GM20431 (cell line): ENCODE data around the gene BRWD1.
"Not testable (repeated sequence)": the region's sequence is repeated elsewhere in the genome, so short reads cannot be mapped to it uniquely, and the experiment has no call there.

Experiments used
- in situ Hi-C: fragments of 300-500 bp; cut with MseI, MboI; formaldehyde crosslinking; loops from one replicate; pipeline ENCODE4 v1.15.0; 2020; ENCODE audit warnings: low sequenced_read_pairs; ENCODE audit not compliant: unreplicated experiment

BRWD1 gene

DNA sequence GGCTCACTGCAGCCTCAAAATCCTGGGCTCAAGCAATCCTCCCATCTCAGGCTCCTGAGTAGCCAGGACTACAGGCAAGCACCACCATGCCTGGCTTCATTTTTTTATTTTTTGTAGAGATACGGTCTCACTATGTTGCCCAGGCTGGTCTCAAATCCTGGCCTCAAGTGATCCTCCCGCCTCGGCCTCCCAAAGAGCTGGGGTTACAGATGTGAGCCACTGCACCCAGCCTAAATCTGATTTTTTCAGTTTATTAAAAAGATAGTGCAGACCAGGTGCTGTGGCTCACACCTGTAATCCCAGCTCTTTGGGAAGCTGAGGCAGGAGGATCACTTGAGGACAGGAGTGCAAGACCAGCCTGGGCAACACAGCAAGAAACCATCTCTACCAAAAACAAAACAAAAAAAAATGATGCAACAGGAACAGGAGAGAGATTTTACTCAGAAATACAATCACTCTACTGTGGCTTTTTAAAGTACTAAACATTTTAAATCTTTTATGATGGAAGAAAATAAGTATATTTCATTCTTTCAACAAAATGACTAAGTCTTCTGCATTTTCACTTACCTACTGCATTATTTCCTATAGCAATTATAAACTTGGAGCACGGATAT, 132.1 kb downstream of the BRWD1 start:
- in situ Hi-C loops, result no loop called here

DNA sequence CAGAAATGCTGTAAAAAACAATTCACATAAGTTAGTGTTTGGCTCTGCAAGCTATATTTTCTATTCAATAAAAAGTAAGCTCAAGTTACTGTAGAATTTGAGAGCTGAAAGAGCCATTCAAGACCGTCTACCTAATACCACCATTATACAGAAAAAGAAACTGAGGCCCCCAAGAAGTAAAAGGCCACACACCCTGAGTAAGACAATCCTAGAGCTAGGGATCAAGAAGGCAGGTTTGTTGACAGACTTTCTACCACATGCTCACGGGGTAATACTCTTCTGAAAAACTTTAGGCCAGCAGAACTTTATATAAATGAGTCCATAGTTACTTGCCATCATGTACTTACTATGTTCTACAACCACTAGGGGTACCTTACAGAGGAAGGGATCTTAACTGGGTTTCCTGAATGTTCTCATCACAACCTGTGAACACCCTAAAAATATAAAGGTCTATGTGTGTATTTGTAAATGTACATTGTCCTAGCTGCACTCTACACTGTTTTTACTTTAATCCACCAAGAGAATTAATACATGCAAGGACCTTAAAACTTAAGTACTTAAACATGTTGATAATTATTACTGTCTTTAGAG, 132.9 kb downstream of the BRWD1 start:
- in situ Hi-C loops, result no loop called here

DNA sequence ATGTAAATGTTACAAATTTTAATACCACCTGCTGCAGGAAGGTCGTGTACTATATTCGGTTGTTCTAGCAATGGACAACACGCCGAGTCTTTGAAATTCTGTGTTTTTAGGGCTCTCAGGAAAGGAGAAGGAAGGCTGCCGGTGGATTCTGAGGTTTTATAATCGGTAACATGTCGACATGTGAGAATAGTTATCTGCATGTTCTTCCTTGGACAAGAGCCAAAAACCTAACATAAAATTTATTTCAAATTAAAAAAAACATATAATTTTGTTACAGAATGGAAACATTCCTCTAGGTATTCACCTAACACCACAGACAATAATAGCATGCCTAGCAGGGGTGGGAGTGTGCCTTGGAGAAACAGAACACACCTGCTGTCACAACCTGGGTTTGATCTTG, 135.0 kb downstream of the BRWD1 start:
- in situ Hi-C loops, result no loop called here

DNA sequence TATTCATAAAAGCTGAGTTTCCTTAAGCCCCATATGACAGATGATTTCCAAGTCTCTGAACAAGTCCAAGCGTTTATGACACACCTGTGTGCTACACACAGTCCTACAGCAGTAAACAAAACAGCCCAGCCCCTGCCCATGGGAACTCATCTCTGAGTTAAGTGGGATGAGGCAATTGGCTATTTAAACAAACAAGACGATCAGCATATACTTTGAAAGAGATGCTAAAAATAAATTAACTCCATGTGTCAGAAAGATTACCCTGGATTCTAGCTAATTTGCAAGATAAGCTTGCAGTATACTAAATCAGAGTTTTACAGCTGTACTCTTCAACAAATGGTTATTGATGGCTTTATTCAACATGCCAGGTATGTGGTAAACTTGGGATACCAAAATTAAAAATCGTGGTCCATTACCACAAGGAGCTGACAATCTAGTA, 137.1 kb downstream of the BRWD1 start:
- in situ Hi-C loops, result no loop called here

DNA sequence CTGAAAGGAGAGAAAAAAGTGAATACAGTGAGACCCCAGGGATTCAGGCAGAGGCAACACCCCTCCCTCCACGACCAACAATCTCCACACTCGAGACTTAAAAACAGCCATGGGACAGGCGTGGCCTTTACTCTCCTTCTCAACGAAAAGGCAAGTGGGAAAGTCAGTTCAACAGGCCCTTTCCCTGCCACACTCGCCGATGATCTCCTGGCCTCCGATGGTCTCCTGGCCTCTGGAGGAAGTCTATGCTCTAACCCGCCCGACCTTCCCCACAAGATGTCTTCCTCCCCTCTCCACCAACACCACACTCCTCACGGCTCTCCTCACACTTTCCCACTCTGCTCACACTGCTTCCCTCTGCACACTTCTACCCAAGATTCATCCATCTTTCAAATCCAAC, 137.8 kb downstream of the BRWD1 start:
- in situ Hi-C loops, result no loop called here

DNA sequence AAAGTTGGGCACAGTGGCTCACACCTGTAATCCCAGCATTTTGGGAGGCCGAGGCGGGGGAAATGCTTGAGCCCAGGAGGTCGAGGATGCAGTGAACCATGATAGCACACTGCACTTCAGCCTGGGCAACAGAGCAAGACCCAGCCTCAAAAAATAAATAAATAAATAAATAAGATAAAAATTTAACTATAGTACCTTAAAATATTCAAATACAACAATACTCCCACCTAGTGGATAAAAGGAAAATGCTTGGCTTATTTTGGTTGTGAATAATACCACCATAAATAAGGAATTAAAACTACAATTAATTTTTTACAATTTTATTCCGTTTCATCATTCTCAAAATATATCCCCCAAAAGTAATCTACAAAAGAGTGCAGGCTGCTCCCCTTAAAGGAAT, 138.3 kb downstream of the BRWD1 start:
- in situ Hi-C loops, result no loop called here

DNA sequence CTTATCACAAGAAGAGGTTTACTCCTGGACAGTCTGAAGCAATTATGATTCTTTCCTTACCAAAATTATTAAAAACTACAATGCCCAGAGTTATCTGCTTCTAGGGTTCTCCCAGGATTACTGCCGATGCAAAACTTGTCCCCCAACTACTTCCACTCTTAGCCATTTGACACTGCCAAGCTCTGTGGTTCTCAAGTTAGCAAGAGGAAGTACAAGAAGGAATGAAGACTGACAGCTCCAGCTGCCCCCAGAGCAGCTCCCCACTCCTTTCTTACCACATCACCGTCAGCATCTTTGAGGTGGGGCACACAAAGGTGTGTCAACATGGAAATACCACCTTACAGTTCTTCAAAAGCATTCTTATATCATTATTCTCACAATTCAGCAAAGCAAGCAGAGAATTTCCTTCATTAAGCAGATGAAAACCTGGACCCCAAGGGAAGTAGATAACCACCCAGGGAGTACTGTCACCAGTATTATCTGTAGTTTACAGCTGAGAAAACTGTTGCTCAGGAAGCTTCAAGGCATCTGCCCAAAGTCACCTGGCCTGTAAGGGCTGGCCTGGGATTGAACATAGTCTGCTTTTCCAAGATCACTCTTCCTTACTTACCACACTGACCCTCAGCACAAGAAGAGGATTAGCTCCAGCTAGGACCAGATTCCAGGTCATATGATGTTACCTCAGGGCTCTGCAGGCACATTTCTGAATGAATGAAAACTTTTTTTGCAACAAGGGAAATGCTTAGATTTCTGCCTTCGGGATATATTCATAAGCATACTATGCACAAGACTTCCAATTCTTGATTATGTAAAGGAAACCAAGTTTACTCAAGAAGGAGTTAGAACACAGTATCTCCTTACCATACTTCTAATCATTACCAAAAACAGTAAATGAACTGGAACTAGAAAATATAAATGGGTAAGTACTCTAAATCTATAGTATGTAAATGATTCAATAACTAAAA, 139.4 kb downstream of the BRWD1 start:
- in situ Hi-C loops, result no loop called here

DNA sequence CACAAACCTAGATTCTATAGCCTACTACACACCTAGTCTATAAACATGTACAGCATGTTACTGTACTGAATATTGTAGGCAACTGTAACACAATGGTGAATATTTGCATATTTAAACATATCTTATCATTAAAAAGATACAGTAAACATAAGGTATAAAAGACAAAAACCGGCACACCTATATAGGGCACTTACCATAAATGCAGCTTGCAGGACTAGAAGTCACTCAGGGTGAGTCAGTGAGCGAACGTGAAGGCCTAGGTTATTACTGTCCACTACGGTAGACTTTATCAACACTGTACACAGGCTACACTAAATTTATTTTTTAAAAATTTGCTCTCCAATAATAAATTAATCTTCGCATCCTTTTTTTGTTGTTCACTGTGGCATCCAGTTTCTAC, 143.5 kb downstream of the BRWD1 start:
- in situ Hi-C loops, result no loop called here

DNA sequence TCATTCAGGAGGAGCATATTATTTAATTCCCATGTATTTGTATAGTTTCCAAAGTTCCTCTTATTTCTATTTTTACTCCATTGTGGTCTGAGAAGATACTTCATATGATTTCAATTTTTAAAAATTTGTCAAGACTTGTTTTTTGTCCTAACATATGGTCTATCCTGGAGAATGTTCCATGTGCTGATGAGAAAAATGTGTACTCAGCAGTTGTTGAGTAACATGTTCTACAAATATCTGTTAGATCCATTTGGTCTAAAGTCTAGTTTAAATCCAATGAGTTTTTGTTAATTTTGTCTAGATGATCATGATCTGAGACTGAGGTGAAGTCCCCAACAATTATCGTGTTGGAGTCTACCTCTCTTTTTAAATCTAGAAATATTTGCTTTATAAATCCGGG, 144.6 kb downstream of the BRWD1 start:
- in situ Hi-C loops, result no loop called here

DNA sequence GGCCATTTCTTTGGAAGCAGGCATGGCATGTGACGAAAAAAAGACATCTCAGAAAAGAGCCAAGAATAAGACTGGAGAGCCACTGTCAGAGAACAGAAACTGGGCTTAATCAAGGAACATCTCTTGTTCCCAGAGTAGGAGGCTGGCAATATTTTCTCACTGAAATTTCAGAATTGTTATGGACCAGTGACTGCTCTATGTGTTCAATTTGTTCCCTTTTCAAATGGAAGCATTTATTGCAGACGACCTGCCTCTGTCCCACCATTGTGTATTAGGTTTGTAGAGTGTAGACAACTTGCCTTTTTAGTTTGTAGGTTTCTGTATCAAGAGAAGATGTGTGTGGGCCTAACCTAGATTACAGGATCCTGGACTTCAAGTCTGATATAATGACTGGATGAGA, 148.9 kb downstream of the BRWD1 start:
- in situ Hi-C loops, result no loop called here

DNA sequence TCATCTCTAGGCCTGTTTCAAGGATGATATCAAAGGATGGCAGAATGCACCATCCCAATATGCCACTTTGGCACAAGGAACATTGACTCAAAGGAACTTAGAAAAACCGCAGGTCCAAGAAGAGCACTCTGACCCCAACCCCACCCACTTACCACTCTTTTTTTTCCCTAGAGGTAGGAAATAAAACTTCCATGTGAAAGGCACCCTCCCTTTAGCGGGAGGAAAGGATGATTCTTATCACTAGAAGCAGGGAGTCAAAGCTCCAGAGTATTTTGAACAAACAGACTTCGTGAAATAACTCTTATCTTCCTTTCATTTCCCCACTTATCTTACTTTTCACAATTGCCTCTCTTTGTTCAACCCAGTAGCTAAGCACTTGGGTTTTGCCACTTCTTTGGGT, 152.4 kb downstream of the BRWD1 start:
- in situ Hi-C loops, result no loop called here

DNA sequence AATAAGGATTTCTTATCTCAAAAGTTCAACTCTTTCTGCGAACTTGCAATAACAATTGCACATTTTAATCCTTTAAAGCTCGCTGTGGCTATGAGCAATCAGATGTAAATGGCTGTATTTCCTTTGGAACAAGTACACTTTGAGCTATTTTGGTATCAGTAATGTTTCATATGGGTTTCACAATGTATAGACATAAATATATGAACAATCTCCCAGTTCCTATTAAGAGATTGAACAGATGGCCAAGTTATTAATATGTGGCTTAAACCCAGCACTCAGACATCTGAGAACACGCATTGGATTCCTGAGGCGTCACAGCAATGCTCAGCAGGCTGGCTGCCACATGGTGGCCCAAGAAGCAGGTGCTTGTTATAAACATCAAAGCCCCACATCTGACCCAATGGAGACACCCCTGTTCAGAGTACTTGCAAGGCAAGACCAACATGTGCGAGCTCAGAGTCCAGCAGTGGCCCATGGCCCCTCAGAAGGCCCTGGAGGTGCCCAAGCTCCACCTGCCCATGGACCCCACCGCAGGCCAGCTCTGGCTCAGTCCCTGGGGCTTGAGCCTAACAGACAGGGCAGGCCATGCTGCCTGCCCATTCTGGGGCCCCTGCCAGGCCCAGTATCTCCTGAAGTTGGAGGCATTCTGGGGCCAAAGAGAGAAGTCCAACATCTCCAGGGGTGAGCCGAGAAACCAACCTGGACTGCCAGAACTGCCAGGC, 153.9 kb downstream of the BRWD1 start:
- in situ Hi-C loops, result no loop called here

DNA sequence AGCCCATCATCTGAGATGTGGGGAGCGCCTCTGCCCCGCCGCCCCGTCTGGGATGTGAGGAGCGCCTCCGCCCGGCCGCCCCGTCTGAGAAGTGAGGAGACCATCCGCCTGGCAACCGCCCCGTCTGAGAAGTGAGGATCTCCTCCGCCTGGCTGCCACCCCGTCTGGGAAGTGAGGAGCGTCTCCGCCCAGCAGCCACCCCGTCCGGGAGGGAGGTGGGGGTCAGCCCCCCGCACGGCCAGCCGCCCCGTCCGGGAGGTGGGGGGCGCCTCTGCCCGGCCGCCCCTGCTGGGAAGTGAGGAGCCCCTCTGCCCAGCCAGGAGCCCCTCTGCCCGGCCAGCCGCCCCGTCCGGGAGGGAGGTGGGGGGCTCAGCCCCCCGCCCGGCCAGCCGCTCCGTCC, 156.2 kb downstream of the BRWD1 start:
- in situ Hi-C loops, result not testable (repeated sequence)

DNA sequence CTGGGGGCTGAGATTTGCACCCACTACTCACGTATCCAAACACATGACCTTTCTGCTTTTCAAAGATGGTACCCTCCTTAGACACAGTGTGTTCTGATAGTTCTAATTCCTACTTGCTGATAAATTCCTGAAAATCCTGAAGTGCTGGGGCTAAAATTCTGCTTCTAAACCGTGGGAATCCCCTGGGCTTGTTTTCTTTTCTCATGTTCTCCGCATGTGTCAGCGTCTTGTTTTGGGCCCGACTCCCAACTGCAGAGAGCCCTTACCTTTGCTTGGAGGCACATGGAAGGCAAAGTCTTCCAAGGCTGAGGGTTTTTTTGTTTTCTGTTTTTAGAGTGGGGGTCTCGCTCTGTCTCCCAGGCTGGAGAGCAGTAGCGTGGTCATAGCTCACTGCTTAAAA, 157.4 kb downstream of the BRWD1 start:
- in situ Hi-C loops, result no loop called here

DNA sequence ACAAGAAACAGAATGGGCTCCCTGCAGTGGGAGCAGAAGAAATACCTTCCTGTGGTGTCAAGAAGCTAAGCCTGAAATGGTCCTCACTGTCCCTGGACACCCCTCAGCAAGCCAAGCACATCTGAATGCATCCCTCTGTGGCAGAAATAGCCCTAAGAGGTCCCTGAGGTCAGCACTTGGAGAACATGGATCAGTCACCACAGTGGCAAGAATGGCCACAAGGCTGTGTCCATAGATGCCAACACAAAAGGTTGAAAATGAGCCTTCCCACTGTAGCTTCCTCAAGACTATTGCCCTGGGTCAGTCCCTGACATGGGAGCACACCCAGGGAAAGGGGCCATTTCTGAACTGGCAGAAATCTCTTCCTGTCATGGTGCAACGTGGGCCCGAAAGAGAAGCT, 157.9 kb downstream of the BRWD1 start:
- in situ Hi-C loops, result no loop called here

DNA sequence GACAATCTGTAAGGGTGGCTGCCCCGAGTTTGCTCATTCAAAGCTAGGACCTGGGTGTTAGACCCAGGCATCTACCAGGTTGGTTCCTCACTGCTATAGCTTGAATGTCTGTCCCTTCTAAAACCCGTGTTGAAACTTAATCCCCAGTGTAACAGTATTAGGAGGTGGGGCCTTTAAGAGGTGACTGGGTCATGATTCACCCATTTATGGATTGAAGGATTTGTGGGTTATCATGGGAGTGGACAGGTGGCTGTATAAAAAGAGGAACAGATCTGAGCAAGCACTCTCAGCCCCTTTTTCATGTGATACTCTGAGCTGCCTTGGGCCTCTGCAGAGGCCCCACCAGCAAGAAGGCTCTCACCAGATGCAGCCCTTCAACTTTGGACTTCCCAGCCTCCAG, 159.6 kb downstream of the BRWD1 start:
- in situ Hi-C loops, result no loop called here

DNA sequence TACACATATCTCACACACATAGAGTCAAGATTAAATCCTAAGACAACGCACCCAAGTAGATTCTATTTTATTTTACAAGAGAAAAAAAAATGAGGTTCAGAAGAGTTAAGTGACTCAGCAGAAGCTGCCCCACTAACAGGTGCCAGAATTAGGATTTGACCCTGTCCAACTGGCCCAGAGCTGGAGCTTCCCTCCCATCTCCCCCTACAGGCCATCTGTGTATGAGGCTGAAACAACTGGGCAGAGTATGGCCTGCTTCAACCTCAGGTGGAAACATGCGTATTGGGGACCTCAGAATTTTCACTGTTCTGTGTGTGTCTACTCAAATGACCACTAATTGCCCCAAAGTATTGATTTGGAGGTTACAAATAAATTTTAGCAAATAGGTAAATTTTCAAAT, 160.1 kb downstream of the BRWD1 start:
- in situ Hi-C loops, result no loop called here

DNA sequence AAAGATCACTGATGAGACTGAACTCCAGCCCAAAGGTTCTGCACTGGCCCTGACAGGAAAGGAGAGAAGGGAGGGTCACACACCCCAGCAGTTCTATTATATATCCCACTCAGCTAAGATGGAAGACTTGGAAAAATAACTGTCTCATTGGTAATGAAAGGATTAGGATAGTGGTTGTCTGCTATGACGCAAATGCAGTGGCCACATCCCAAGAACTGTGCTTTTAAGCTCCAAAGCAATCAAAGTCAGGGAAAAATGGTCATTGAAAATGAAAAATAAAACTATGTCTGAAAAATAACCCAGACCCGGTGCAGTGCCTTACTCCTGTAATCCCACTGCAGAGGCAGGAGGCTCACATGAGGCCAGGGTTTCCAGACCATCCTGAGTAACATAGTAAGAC, 161.2 kb downstream of the BRWD1 start:
- in situ Hi-C loops, result no loop called here

DNA sequence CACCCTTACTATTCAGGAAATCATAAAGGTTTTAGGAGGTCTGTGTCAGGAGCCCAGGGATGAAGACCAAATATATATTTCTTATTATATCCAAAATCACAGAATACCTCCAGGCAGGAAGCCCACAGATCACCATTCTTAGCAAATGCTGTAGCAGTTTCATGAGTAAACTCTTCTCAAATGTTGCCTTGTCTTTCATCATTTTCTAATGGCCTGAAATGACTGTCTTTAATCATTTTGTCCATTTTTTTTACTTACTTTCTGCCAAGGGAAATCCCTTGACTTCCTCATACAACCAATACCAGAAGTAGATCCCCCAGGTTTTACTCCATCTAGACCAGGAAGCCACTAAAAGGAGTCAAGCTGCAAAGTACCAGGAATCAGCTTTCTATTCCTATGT, 162.6 kb downstream of the BRWD1 start:
- in situ Hi-C loops, result no loop called here

DNA sequence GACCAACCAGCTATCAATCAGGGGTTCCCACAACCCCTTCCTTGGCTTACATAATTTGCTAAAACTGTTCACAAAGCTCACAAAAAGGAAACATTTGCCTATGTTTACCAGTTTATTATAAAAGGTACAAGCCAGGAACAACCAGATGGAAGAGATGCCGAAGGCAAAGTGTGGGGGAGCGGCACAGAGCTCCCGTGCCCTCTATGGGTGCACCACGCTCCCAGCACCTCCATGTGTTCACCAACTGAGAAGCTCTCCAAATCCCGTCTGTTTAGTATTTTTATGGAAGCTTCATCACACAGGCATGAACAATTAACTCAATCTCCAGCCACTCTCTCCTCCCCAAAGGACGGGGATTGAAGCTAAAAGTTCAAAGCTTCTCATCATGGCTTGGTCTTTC, 163.1 kb downstream of the BRWD1 start:
- in situ Hi-C loops, result no loop called here

DNA sequence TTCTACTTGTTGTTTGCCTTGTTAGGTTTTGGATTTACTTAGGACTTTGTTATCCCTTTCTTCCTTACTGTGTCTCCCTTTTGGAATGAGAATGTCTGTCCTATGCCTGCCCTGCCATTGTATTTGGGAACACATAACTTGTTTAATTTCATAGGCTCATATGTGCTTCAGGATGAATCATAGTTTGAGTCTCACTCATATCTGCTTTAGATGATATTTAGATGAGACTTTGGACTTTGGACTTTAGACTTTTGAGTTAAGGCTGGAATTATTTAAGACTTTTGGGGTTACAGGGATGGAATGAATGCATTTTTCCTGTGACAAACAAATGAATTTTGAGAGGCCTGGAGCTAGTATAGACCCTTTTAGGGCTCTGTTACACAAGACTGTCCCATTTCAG, 163.6 kb downstream of the BRWD1 start:
- in situ Hi-C loops, result no loop called here
